ENCODE data around the gene SLC25A36.

SLC25A36 gene

GRCh38 chr3:140941434-140942220 is at the start of gene SLC25A36:
Gene SLC25A36, plus strand, starts transcription at chr3:140941836. Its CDS starts 219 bp downstream, at chr3:140942055.
- DNase-seq (ENCODE audit: low spot score), result peak; percentile 96

- DNase-seq (ENCODE audit: low spot score), result no peak
Measured at GRCh38 chr3:140896997-140897396, 44.6 kb upstream of the SLC25A36 start.

- DNase-seq (ENCODE audit: low spot score), result peak; percentile 44
Measured at GRCh38 chr3:140898340-140899180, 43.1 kb upstream of the SLC25A36 start.

- no peak for DNase-seq (ENCODE audit: low spot score)
Measured at GRCh38 chr3:140899363-140899762, 42.3 kb upstream of the SLC25A36 start.

- DNase-seq (ENCODE audit: low spot score), result no peak
Measured at GRCh38 chr3:140902791-140903190, 38.8 kb upstream of the SLC25A36 start.

- no peak for DNase-seq (ENCODE audit: low spot score)
Measured at GRCh38 chr3:140903196-140903595, 38.4 kb upstream of the SLC25A36 start.

- DNase-seq (ENCODE audit: low spot score), result no peak
Measured at GRCh38 chr3:140904521-140904920, 37.1 kb upstream of the SLC25A36 start.

- no peak for DNase-seq (ENCODE audit: low spot score)
Measured at GRCh38 chr3:140905559-140905958, 36.1 kb upstream of the SLC25A36 start.

GRCh38 chr3:140906785-140907184 is 34.9 kb upstream of the SLC25A36 start:
- DNase-seq (ENCODE audit: low spot score), result no peak

- DNase-seq (ENCODE audit: low spot score), result no peak
Measured at GRCh38 chr3:140910860-140911259, 30.8 kb upstream of the SLC25A36 start.

GRCh38 chr3:140911822-140912221 is 29.8 kb upstream of the SLC25A36 start:
- no peak for DNase-seq (ENCODE audit: low spot score)

- no peak for DNase-seq (ENCODE audit: low spot score)
Measured at GRCh38 chr3:140913728-140914127, 27.9 kb upstream of the SLC25A36 start.

- no peak for DNase-seq (ENCODE audit: low spot score)
Measured at GRCh38 chr3:140914384-140914945, 27.2 kb upstream of the SLC25A36 start.

- DNase-seq (ENCODE audit: low spot score), result no peak
Measured at GRCh38 chr3:140916603-140917002, 25.0 kb upstream of the SLC25A36 start.

GRCh38 chr3:140917772-140918171 is 23.9 kb upstream of the SLC25A36 start:
- no peak for DNase-seq (ENCODE audit: low spot score)

- DNase-seq (ENCODE audit: low spot score), result no peak
Measured at GRCh38 chr3:140920029-140920428, 21.6 kb upstream of the SLC25A36 start.

GRCh38 chr3:140922634-140923033 is 19.0 kb upstream of the SLC25A36 start:
- no peak for DNase-seq (ENCODE audit: low spot score)

GRCh38 chr3:140924097-140924873 is 17.4 kb upstream of the SLC25A36 start:
- DNase-seq (ENCODE audit: low spot score), result no peak

GRCh38 chr3:140927279-140928069 is 14.2 kb upstream of the SLC25A36 start:
- no peak for DNase-seq (ENCODE audit: low spot score)

- no peak for DNase-seq (ENCODE audit: low spot score)
Measured at GRCh38 chr3:140929446-140929845, 12.2 kb upstream of the SLC25A36 start.

- DNase-seq (ENCODE audit: low spot score), result no peak
Measured at GRCh38 chr3:140931016-140931454, 10.6 kb upstream of the SLC25A36 start.

All from LoVo (cell line).